ENCODE data around the gene NFYC.

Gene NFYC

GRCh38 chr1:40742363-40743061 lies 51.0 kb downstream of the NFYC start:
- Histone ChIP-seq H3K9me3 (ENCODE audit: control insufficient read depth, low read depth, low read length) (no peaks in the 10 kb centered on the region), H3K4me3 (ENCODE audit: low read length) (no peak overlapping the region), H3K4me1 (ENCODE audit: control insufficient read depth, low read depth, low read length) (no peaks in the 10 kb centered on the region), H3K36me3 (ENCODE audit: control insufficient read depth, low read depth, low read length) (peaks cover 54% of the 10 kb centered on the region), H3K27ac (ENCODE audit: low read length) (no peak overlapping the region), H3K9ac (ENCODE audit: low read length) (no peak overlapping the region), H3K27me3 (ENCODE audit: control insufficient read depth, insufficient read depth, low read length) (no peaks in the 10 kb centered on the region)

GRCh38 chr1:40743452-40743851 lies 51.9 kb downstream of the NFYC start:
- Histone ChIP-seq H3K4me1 (ENCODE audit: control insufficient read depth, low read depth, low read length) (no peaks in the 10 kb centered on the region), H3K27ac (ENCODE audit: low read length) (no peak overlapping the region), H3K4me3 (ENCODE audit: low read length) (no peak overlapping the region), H3K9ac (ENCODE audit: low read length) (no peak overlapping the region), H3K27me3 (ENCODE audit: control insufficient read depth, insufficient read depth, low read length) (no peaks in the 10 kb centered on the region), H3K36me3 (ENCODE audit: control insufficient read depth, low read depth, low read length) (peaks cover 60% of the 10 kb centered on the region), H3K9me3 (ENCODE audit: control insufficient read depth, low read depth, low read length) (no peaks in the 10 kb centered on the region)

- Histone ChIP-seq H3K27me3 (ENCODE audit: control insufficient read depth, insufficient read depth, low read length) (no peaks in the 10 kb centered on the region), H3K27ac (ENCODE audit: low read length) (no peak overlapping the region), H3K9ac (ENCODE audit: low read length) (no peak overlapping the region), H3K4me1 (ENCODE audit: control insufficient read depth, low read depth, low read length) (no peaks in the 10 kb centered on the region), H3K36me3 (ENCODE audit: control insufficient read depth, low read depth, low read length) (peaks cover 60% of the 10 kb centered on the region), H3K9me3 (ENCODE audit: control insufficient read depth, low read depth, low read length) (no peaks in the 10 kb centered on the region), H3K4me3 (ENCODE audit: low read length) (no peak overlapping the region)
These were observed 52.4 kb downstream of the NFYC start for GRCh38 chr1:40743860-40744259.

- Histone ChIP-seq H3K9me3 (ENCODE audit: control insufficient read depth, low read depth, low read length) (no peaks in the 10 kb centered on the region), H3K4me1 (ENCODE audit: control insufficient read depth, low read depth, low read length) (no peaks in the 10 kb centered on the region), H3K27me3 (ENCODE audit: control insufficient read depth, insufficient read depth, low read length) (no peaks in the 10 kb centered on the region), H3K27ac (ENCODE audit: low read length) (no peak overlapping the region), H3K36me3 (ENCODE audit: control insufficient read depth, low read depth, low read length) (peaks cover 58% of the 10 kb centered on the region), H3K4me3 (ENCODE audit: low read length) (no peak overlapping the region), H3K9ac (ENCODE audit: low read length) (no peak overlapping the region)
These were observed 53.7 kb downstream of the NFYC start for GRCh38 chr1:40745176-40745575.

- Histone ChIP-seq H3K27me3 (ENCODE audit: control insufficient read depth, insufficient read depth, low read length) (no peaks in the 10 kb centered on the region), H3K36me3 (ENCODE audit: control insufficient read depth, low read depth, low read length) (peaks cover 58% of the 10 kb centered on the region), H3K4me3 (ENCODE audit: low read length) (no peak overlapping the region), H3K4me1 (ENCODE audit: control insufficient read depth, low read depth, low read length) (no peaks in the 10 kb centered on the region), H3K9ac (ENCODE audit: low read length) (no peak overlapping the region), H3K27ac (ENCODE audit: low read length) (no peak overlapping the region), H3K9me3 (ENCODE audit: control insufficient read depth, low read depth, low read length) (no peaks in the 10 kb centered on the region)
These were observed 55.0 kb downstream of the NFYC start for GRCh38 chr1:40746344-40747090.

- Histone ChIP-seq H3K9ac (ENCODE audit: low read length) (no peak overlapping the region), H3K4me1 (ENCODE audit: control insufficient read depth, low read depth, low read length) (no peaks in the 10 kb centered on the region), H3K36me3 (ENCODE audit: control insufficient read depth, low read depth, low read length) (peaks cover 61% of the 10 kb centered on the region), H3K4me3 (ENCODE audit: low read length) (no peak overlapping the region), H3K27me3 (ENCODE audit: control insufficient read depth, insufficient read depth, low read length) (no peaks in the 10 kb centered on the region), H3K27ac (ENCODE audit: low read length) (no peak overlapping the region), H3K9me3 (ENCODE audit: control insufficient read depth, low read depth, low read length) (no peaks in the 10 kb centered on the region)
These were observed 57.6 kb downstream of the NFYC start for GRCh38 chr1:40748841-40749718.

GRCh38 chr1:40749817-40750216 lies 58.3 kb downstream of the NFYC start:
- no peaks in the 10 kb centered on the region for H3K4me1 ChIP-seq (ENCODE audit: control insufficient read depth, low read depth, low read length)

GRCh38 chr1:40750451-40750908 lies 59.0 kb downstream of the NFYC start:
- H3K4me3 ChIP-seq (ENCODE audit: low read length) = no peak overlapping the region
- H3K9ac ChIP-seq (ENCODE audit: low read length) = no peak overlapping the region
- no peaks in the 10 kb centered on the region for H3K4me1 ChIP-seq (ENCODE audit: control insufficient read depth, low read depth, low read length)
- no peak overlapping the region for H3K27ac ChIP-seq (ENCODE audit: low read length)
- H3K9me3 ChIP-seq (ENCODE audit: control insufficient read depth, low read depth, low read length) = no peaks in the 10 kb centered on the region
- H3K27me3 ChIP-seq (ENCODE audit: control insufficient read depth, insufficient read depth, low read length) = no peaks in the 10 kb centered on the region
- H3K36me3 ChIP-seq (ENCODE audit: control insufficient read depth, low read depth, low read length) = peaks cover 75% of the 10 kb centered on the region

More at GRCh38 chr1:40749817-40750216, 58.3 kb downstream of the NFYC start:
- peaks cover 68% of the 10 kb centered on the region for H3K36me3 ChIP-seq (ENCODE audit: control insufficient read depth, low read depth, low read length)
- no peak overlapping the region for H3K27ac ChIP-seq (ENCODE audit: low read length)
- no peaks in the 10 kb centered on the region for H3K27me3 ChIP-seq (ENCODE audit: control insufficient read depth, insufficient read depth, low read length)
- H3K9ac ChIP-seq (ENCODE audit: low read length) = no peak overlapping the region
- no peaks in the 10 kb centered on the region for H3K9me3 ChIP-seq (ENCODE audit: control insufficient read depth, low read depth, low read length)
- H3K4me3 ChIP-seq (ENCODE audit: low read length) = no peak overlapping the region

- H3K9me3 ChIP-seq (ENCODE audit: control insufficient read depth, low read depth, low read length) = no peaks in the 10 kb centered on the region
- peaks cover 81% of the 10 kb centered on the region for H3K36me3 ChIP-seq (ENCODE audit: control insufficient read depth, low read depth, low read length)
- H3K9ac ChIP-seq (ENCODE audit: low read length) = no peak overlapping the region
- no peak overlapping the region for H3K4me3 ChIP-seq (ENCODE audit: low read length)
- no peaks in the 10 kb centered on the region for H3K4me1 ChIP-seq (ENCODE audit: control insufficient read depth, low read depth, low read length)
- no peaks in the 10 kb centered on the region for H3K27me3 ChIP-seq (ENCODE audit: control insufficient read depth, insufficient read depth, low read length)
- H3K27ac ChIP-seq (ENCODE audit: low read length) = no peak overlapping the region
These were observed 60.3 kb downstream of the NFYC start for GRCh38 chr1:40751802-40752201.

GRCh38 chr1:40753142-40753882 lies 61.8 kb downstream of the NFYC start:
- no peak overlapping the region for H3K9ac ChIP-seq (ENCODE audit: low read length)
- H3K27ac ChIP-seq (ENCODE audit: low read length) = no peak overlapping the region
- no peaks in the 10 kb centered on the region for H3K27me3 ChIP-seq (ENCODE audit: control insufficient read depth, insufficient read depth, low read length)
- H3K4me1 ChIP-seq (ENCODE audit: control insufficient read depth, low read depth, low read length) = no peaks in the 10 kb centered on the region
- no peaks in the 10 kb centered on the region for H3K9me3 ChIP-seq (ENCODE audit: control insufficient read depth, low read depth, low read length)
- H3K36me3 ChIP-seq (ENCODE audit: control insufficient read depth, low read depth, low read length) = peaks cover 87% of the 10 kb centered on the region
- H3K4me3 ChIP-seq (ENCODE audit: low read length) = no peak overlapping the region

GRCh38 chr1:40754201-40754600 lies 62.7 kb downstream of the NFYC start:
- Histone ChIP-seq H3K36me3 (ENCODE audit: control insufficient read depth, low read depth, low read length) (peaks cover 85% of the 10 kb centered on the region), H3K27ac (ENCODE audit: low read length) (no peak overlapping the region), H3K27me3 (ENCODE audit: control insufficient read depth, insufficient read depth, low read length) (no peaks in the 10 kb centered on the region), H3K9ac (ENCODE audit: low read length) (no peak overlapping the region), H3K9me3 (ENCODE audit: control insufficient read depth, low read depth, low read length) (no peaks in the 10 kb centered on the region), H3K4me1 (ENCODE audit: control insufficient read depth, low read depth, low read length) (no peaks in the 10 kb centered on the region), H3K4me3 (ENCODE audit: low read length) (no peak overlapping the region)
